ENCODE data around the gene MBOAT7. TPM values are rescaled to one million over a fixed set of nuclear protein-coding genes. Genes with fewer than 3 reads are reported as not detected.

MBOAT7 gene
- total RNA-seq, 1 experiment from 2014 or later, result 32.1 TPM

GRCh38 chr19:54153731-54154326 is 35.6 kb downstream of the MBOAT7 start:
- Histone ChIP-seq H3K27ac (peak overlapping the region; percentile 55), H3K27me3 (no peaks in the 10 kb centered on the region), H3K9me3 (replicated peaks) (no peaks in the 10 kb centered on the region), H3K36me3 (peaks cover 67% of the 10 kb centered on the region), H3K4me3 (no peak overlapping the region), H3K4me1 (peaks cover 17% of the 10 kb centered on the region)
- DNase-seq, result peak; percentile 87 to 88

- Histone ChIP-seq H3K9me3 (replicated peaks) (no peaks in the 10 kb centered on the region), H3K36me3 (peaks cover 70% of the 10 kb centered on the region), H3K27ac (peak overlapping the region; percentile 55), H3K4me1 (peaks cover 11% of the 10 kb centered on the region), H3K27me3 (no peaks in the 10 kb centered on the region), H3K4me3 (no peak overlapping the region)
- DNase-seq, result no peak
Measured at GRCh38 chr19:54152878-54153524, 36.4 kb downstream of the MBOAT7 start.

GRCh38 chr19:54152267-54152666 is 37.1 kb downstream of the MBOAT7 start:
- no peak overlapping the region for H3K4me3 ChIP-seq
- DNase-seq, result no peak
- peaks cover 72% of the 10 kb centered on the region for H3K36me3 ChIP-seq
- no peaks in the 10 kb centered on the region for H3K9me3 ChIP-seq (replicated peaks)
- H3K4me1 ChIP-seq, result peaks cover 11% of the 10 kb centered on the region
- H3K27me3 ChIP-seq, result no peaks in the 10 kb centered on the region
- H3K27ac ChIP-seq, result no peak overlapping the region

- DNase-seq, result no peak
- Histone ChIP-seq H3K4me1 (peaks cover 11% of the 10 kb centered on the region), H3K27ac (no peak overlapping the region), H3K4me3 (no peak overlapping the region), H3K27me3 (no peaks in the 10 kb centered on the region), H3K36me3 (peaks cover 72% of the 10 kb centered on the region), H3K9me3 (replicated peaks) (no peaks in the 10 kb centered on the region)
Measured at GRCh38 chr19:54151362-54152035, 37.9 kb downstream of the MBOAT7 start.

GRCh38 chr19:54149021-54149812 is 40.2 kb downstream of the MBOAT7 start:
- Histone ChIP-seq H3K36me3 (peaks cover 76% of the 10 kb centered on the region), H3K4me3 (no peak overlapping the region), H3K27ac (no peak overlapping the region), H3K27me3 (no peaks in the 10 kb centered on the region), H3K9me3 (replicated peaks) (no peaks in the 10 kb centered on the region), H3K4me1 (peaks cover 11% of the 10 kb centered on the region)
- no peak for DNase-seq

- Histone ChIP-seq H3K27me3 (no peaks in the 10 kb centered on the region), H3K9me3 (replicated peaks) (no peaks in the 10 kb centered on the region), H3K36me3 (peaks cover 76% of the 10 kb centered on the region), H3K4me3 (no peak overlapping the region), H3K4me1 (peaks cover 2% of the 10 kb centered on the region), H3K27ac (no peak overlapping the region)
- DNase-seq, result no peak
Measured at GRCh38 chr19:54148158-54148557, 41.2 kb downstream of the MBOAT7 start.

- H3K36me3 ChIP-seq, result peaks cover 76% of the 10 kb centered on the region
- H3K27ac ChIP-seq, result no peak overlapping the region
- no peaks in the 10 kb centered on the region for H3K27me3 ChIP-seq
- H3K4me1 ChIP-seq, result no peaks in the 10 kb centered on the region; the same call in 1 of the 2 replicates
- H3K4me3 ChIP-seq, result no peak overlapping the region
- H3K9me3 ChIP-seq (replicated peaks), result no peaks in the 10 kb centered on the region
- no peak for DNase-seq
Measured at GRCh38 chr19:54147676-54148075, 41.7 kb downstream of the MBOAT7 start.

GRCh38 chr19:54145541-54146158 is 43.7 kb downstream of the MBOAT7 start:
- Histone ChIP-seq H3K27me3 (no peaks in the 10 kb centered on the region), H3K27ac (no peak overlapping the region), H3K9me3 (replicated peaks) (no peaks in the 10 kb centered on the region), H3K4me3 (no peak overlapping the region), H3K4me1 (no peaks in the 10 kb centered on the region), H3K36me3 (peaks cover 74% of the 10 kb centered on the region)
- DNase-seq, result no peak

GRCh38 chr19:54142166-54142780 is 47.1 kb downstream of the MBOAT7 start:
- Histone ChIP-seq H3K36me3 (peaks cover 53% of the 10 kb centered on the region), H3K27ac (no peak overlapping the region), H3K9me3 (replicated peaks) (no peaks in the 10 kb centered on the region), H3K27me3 (no peaks in the 10 kb centered on the region), H3K4me3 (no peak overlapping the region), H3K4me1 (no peaks in the 10 kb centered on the region)
- no peak for DNase-seq

- H3K9me3 ChIP-seq (replicated peaks), result no peaks in the 10 kb centered on the region
- H3K4me3 ChIP-seq, result no peak overlapping the region
- DNase-seq, result no peak
- H3K36me3 ChIP-seq, result peaks cover 46% of the 10 kb centered on the region
- no peak overlapping the region for H3K27ac ChIP-seq
- no peaks in the 10 kb centered on the region for H3K27me3 ChIP-seq
- H3K4me1 ChIP-seq, result no peaks in the 10 kb centered on the region
Measured at GRCh38 chr19:54141356-54141755, 48.0 kb downstream of the MBOAT7 start.

- H3K4me1 ChIP-seq, result no peaks in the 10 kb centered on the region
- peaks cover 21% of the 10 kb centered on the region for H3K36me3 ChIP-seq
- DNase-seq, result no peak
- H3K27ac ChIP-seq, result peak overlapping the region; percentile 95; the same call in 1 of the 2 replicates
- no peaks in the 10 kb centered on the region for H3K9me3 ChIP-seq (replicated peaks)
- H3K4me3 ChIP-seq, result peak overlapping the region; percentile 83
- no peaks in the 10 kb centered on the region for H3K27me3 ChIP-seq
Measured at GRCh38 chr19:54138489-54139256, 50.7 kb downstream of the MBOAT7 start.

GRCh38 chr19:54137699-54138488 is 51.5 kb downstream of the MBOAT7 start, which contains the start of gene CNOT3:
Gene CNOT3, plus strand, starts transcription at chr19:54137762. Its CDS starts 5,217 bp downstream, at chr19:54142979.
- Histone ChIP-seq H3K27me3 (no peaks in the 10 kb centered on the region), H3K4me1 (no peaks in the 10 kb centered on the region), H3K27ac (peak within 1 kb of the TSS; percentile 95), H3K4me3 (peak within 1 kb of the TSS; percentile 83), H3K36me3 (peaks cover 13% of the 10 kb centered on the region), H3K9me3 (replicated peaks) (no peaks in the 10 kb centered on the region)
- DNase-seq, result no peak

All from SJCRH30 (cell line).